ENCODE data around the gene PRAMEF5.
"Not testable (repeated sequence)": the region's sequence is repeated elsewhere in the genome, so short reads cannot be mapped to it uniquely, and the experiment has no call there.

PRAMEF5 gene

GRCh38 chr1:13234057-13234456, 19.9 kb upstream of the PRAMEF5 start:
- H2AFZ ChIP-seq (ENCODE audit: low read depth, low read length); H3K4me3 ChIP-seq (ENCODE audit: low read length); H3K4me1 ChIP-seq (ENCODE audit: insufficient read depth, low read length); H3K9me3 ChIP-seq (ENCODE audit: low read length); H3K27me3 ChIP-seq (ENCODE audit: insufficient read depth, low read length); H3K36me3 ChIP-seq (ENCODE audit: insufficient read depth, low read length): not testable (repeated sequence)

- H3K4me1 ChIP-seq (ENCODE audit: insufficient read depth, low read length); H3K9me3 ChIP-seq (ENCODE audit: low read length); H3K36me3 ChIP-seq (ENCODE audit: insufficient read depth, low read length); H3K27me3 ChIP-seq (ENCODE audit: insufficient read depth, low read length); H3K4me3 ChIP-seq (ENCODE audit: low read length); H2AFZ ChIP-seq (ENCODE audit: low read depth, low read length): not testable (repeated sequence)
These were observed 16.4 kb upstream of the PRAMEF5 start for GRCh38 chr1:13237572-13237971.

- not testable (repeated sequence) for H3K27me3 ChIP-seq (ENCODE audit: insufficient read depth, low read length); H3K4me3 ChIP-seq (ENCODE audit: low read length); H3K4me1 ChIP-seq (ENCODE audit: insufficient read depth, low read length); H3K36me3 ChIP-seq (ENCODE audit: insufficient read depth, low read length); H3K9me3 ChIP-seq (ENCODE audit: low read length); H2AFZ ChIP-seq (ENCODE audit: low read depth, low read length)
These were observed 14.4 kb upstream of the PRAMEF5 start for GRCh38 chr1:13239633-13240032.

- not testable (repeated sequence) for H3K36me3 ChIP-seq (ENCODE audit: insufficient read depth, low read length); H3K4me1 ChIP-seq (ENCODE audit: insufficient read depth, low read length); H3K9me3 ChIP-seq (ENCODE audit: low read length); H2AFZ ChIP-seq (ENCODE audit: low read depth, low read length); H3K27me3 ChIP-seq (ENCODE audit: insufficient read depth, low read length); H3K4me3 ChIP-seq (ENCODE audit: low read length)
These were observed 10.3 kb upstream of the PRAMEF5 start for GRCh38 chr1:13243536-13244263.

- H3K4me3 ChIP-seq (ENCODE audit: low read length); H3K36me3 ChIP-seq (ENCODE audit: insufficient read depth, low read length); H2AFZ ChIP-seq (ENCODE audit: low read depth, low read length); H3K27me3 ChIP-seq (ENCODE audit: insufficient read depth, low read length); H3K4me1 ChIP-seq (ENCODE audit: insufficient read depth, low read length); H3K9me3 ChIP-seq (ENCODE audit: low read length): not testable (repeated sequence)
These were observed 8.0 kb upstream of the PRAMEF5 start for GRCh38 chr1:13245841-13246553.

- not testable (repeated sequence) for H2AFZ ChIP-seq (ENCODE audit: low read depth, low read length); H3K4me1 ChIP-seq (ENCODE audit: insufficient read depth, low read length); H3K4me3 ChIP-seq (ENCODE audit: low read length); H3K9me3 ChIP-seq (ENCODE audit: low read length); H3K27me3 ChIP-seq (ENCODE audit: insufficient read depth, low read length); H3K36me3 ChIP-seq (ENCODE audit: insufficient read depth, low read length)
These were observed 7.5 kb upstream of the PRAMEF5 start for GRCh38 chr1:13246554-13246871.

- not testable (repeated sequence) for H3K9me3 ChIP-seq (ENCODE audit: low read length); H3K27me3 ChIP-seq (ENCODE audit: insufficient read depth, low read length); H3K36me3 ChIP-seq (ENCODE audit: insufficient read depth, low read length); H2AFZ ChIP-seq (ENCODE audit: low read depth, low read length); H3K4me1 ChIP-seq (ENCODE audit: insufficient read depth, low read length); H3K4me3 ChIP-seq (ENCODE audit: low read length)
These were observed 6.9 kb upstream of the PRAMEF5 start for GRCh38 chr1:13247122-13247521.

- H3K36me3 ChIP-seq (ENCODE audit: insufficient read depth, low read length); H2AFZ ChIP-seq (ENCODE audit: low read depth, low read length); H3K27me3 ChIP-seq (ENCODE audit: insufficient read depth, low read length); H3K9me3 ChIP-seq (ENCODE audit: low read length); H3K4me1 ChIP-seq (ENCODE audit: insufficient read depth, low read length); H3K4me3 ChIP-seq (ENCODE audit: low read length): not testable (repeated sequence)
These were observed 11.1 kb downstream of the PRAMEF5 start for GRCh38 chr1:13265124-13265523.

GRCh38 chr1:13277016-13277415, 23.0 kb downstream of the PRAMEF5 start:
- not testable (repeated sequence) for H3K4me1 ChIP-seq (ENCODE audit: insufficient read depth, low read length); H2AFZ ChIP-seq (ENCODE audit: low read depth, low read length); H3K36me3 ChIP-seq (ENCODE audit: insufficient read depth, low read length); H3K27me3 ChIP-seq (ENCODE audit: insufficient read depth, low read length); H3K9me3 ChIP-seq (ENCODE audit: low read length); H3K4me3 ChIP-seq (ENCODE audit: low read length)

GRCh38 chr1:13279617-13280016, 25.6 kb downstream of the PRAMEF5 start:
- H3K36me3 ChIP-seq (ENCODE audit: insufficient read depth, low read length); H3K4me1 ChIP-seq (ENCODE audit: insufficient read depth, low read length); H3K9me3 ChIP-seq (ENCODE audit: low read length); H3K27me3 ChIP-seq (ENCODE audit: insufficient read depth, low read length); H2AFZ ChIP-seq (ENCODE audit: low read depth, low read length); H3K4me3 ChIP-seq (ENCODE audit: low read length): not testable (repeated sequence)

GRCh38 chr1:13285037-13285436, 31.0 kb downstream of the PRAMEF5 start, which contains the start of gene PRAMEF8:
Gene PRAMEF8 (minus strand): TSS chr1:13285137. CDS start chr1:13284091, 1,046 bp downstream.
- H3K9me3 ChIP-seq (ENCODE audit: low read length); H3K4me1 ChIP-seq (ENCODE audit: insufficient read depth, low read length); H3K4me3 ChIP-seq (ENCODE audit: low read length); H3K36me3 ChIP-seq (ENCODE audit: insufficient read depth, low read length); H2AFZ ChIP-seq (ENCODE audit: low read depth, low read length); H3K27me3 ChIP-seq (ENCODE audit: insufficient read depth, low read length): not testable (repeated sequence)

GRCh38 chr1:13289030-13289429, 35.0 kb downstream of the PRAMEF5 start:
- H3K27me3 ChIP-seq (ENCODE audit: insufficient read depth, low read length); H3K4me1 ChIP-seq (ENCODE audit: insufficient read depth, low read length); H2AFZ ChIP-seq (ENCODE audit: low read depth, low read length); H3K4me3 ChIP-seq (ENCODE audit: low read length); H3K36me3 ChIP-seq (ENCODE audit: insufficient read depth, low read length); H3K9me3 ChIP-seq (ENCODE audit: low read length): not testable (repeated sequence)

GRCh38 chr1:13297216-13297931, 43.4 kb downstream of the PRAMEF5 start:
- H3K4me1 ChIP-seq (ENCODE audit: insufficient read depth, low read length); H3K36me3 ChIP-seq (ENCODE audit: insufficient read depth, low read length); H3K9me3 ChIP-seq (ENCODE audit: low read length); H2AFZ ChIP-seq (ENCODE audit: low read depth, low read length); H3K27me3 ChIP-seq (ENCODE audit: insufficient read depth, low read length); H3K4me3 ChIP-seq (ENCODE audit: low read length): not testable (repeated sequence)

GRCh38 chr1:13298699-13299098, 44.7 kb downstream of the PRAMEF5 start:
- H3K9me3 ChIP-seq (ENCODE audit: low read length); H3K36me3 ChIP-seq (ENCODE audit: insufficient read depth, low read length); H3K27me3 ChIP-seq (ENCODE audit: insufficient read depth, low read length); H3K4me3 ChIP-seq (ENCODE audit: low read length); H2AFZ ChIP-seq (ENCODE audit: low read depth, low read length); H3K4me1 ChIP-seq (ENCODE audit: insufficient read depth, low read length): not testable (repeated sequence)
